Germinal center (tissue), 1 donor: ENCODE results near the gene PEMT.
"Not testable (repeated sequence)": the region's sequence is repeated elsewhere in the genome, so short reads cannot be mapped to it uniquely, and the experiment has no call there.

Experiments used
- DNase-seq: peaks from one replicate; pipeline ENCODE4 v3.0.0; 2012; ENCODE audit warnings: mixed read lengths, low spot score

The PEMT gene

GRCh38 chr17:17591355-17592298 is at the start of gene PEMT:
Gene PEMT (minus strand): TSS chr17:17591708. CDS start chr17:17591626, 82 bp downstream.
- DNase-seq, result peak; percentile 91

GRCh38 chr17:17639661-17640270 is 48.3 kb upstream of the PEMT start:
- not testable (repeated sequence) for DNase-seq

GRCh38 chr17:17638467-17638866 is 47.0 kb upstream of the PEMT start:
- DNase-seq, result no peak

GRCh38 chr17:17636272-17636885 is 44.9 kb upstream of the PEMT start:
- no peak for DNase-seq

- not testable (repeated sequence) for DNase-seq
Measured at GRCh38 chr17:17635537-17636271, 44.2 kb upstream of the PEMT start.

GRCh38 chr17:17635126-17635525 is 43.6 kb upstream of the PEMT start:
- no peak for DNase-seq

- no peak for DNase-seq
Measured at GRCh38 chr17:17633310-17633709, 41.8 kb upstream of the PEMT start.

GRCh38 chr17:17632690-17633089 is 41.2 kb upstream of the PEMT start:
- not testable (repeated sequence) for DNase-seq

- DNase-seq, result peak; percentile 55
Measured at GRCh38 chr17:17628388-17629008, 37.0 kb upstream of the PEMT start.

GRCh38 chr17:17626840-17627239 is 35.3 kb upstream of the PEMT start:
- DNase-seq, result no peak

- DNase-seq, result no peak
Measured at GRCh38 chr17:17626151-17626805, 34.8 kb upstream of the PEMT start.

GRCh38 chr17:17624741-17625140 is 33.2 kb upstream of the PEMT start:
- DNase-seq, result no peak

- DNase-seq, result no peak
Measured at GRCh38 chr17:17623904-17624303, 32.4 kb upstream of the PEMT start.

GRCh38 chr17:17621254-17621653 is 29.7 kb upstream of the PEMT start:
- DNase-seq, result no peak

- peak; percentile 52 for DNase-seq
Measured at GRCh38 chr17:17613708-17614114, 22.2 kb upstream of the PEMT start.

- no peak for DNase-seq
Measured at GRCh38 chr17:17612085-17613022, 20.8 kb upstream of the PEMT start.

- DNase-seq, result no peak
Measured at GRCh38 chr17:17609121-17609520, 17.6 kb upstream of the PEMT start.

GRCh38 chr17:17606416-17607000 is 15.0 kb upstream of the PEMT start:
- no peak for DNase-seq

- DNase-seq, result no peak
Measured at GRCh38 chr17:17605729-17606088, 14.2 kb upstream of the PEMT start.
